HUES64 (cell line): ENCODE data around the gene EDN3. TPM values are rescaled to one million over a fixed set of nuclear protein-coding genes. Genes with fewer than 3 reads are reported as not detected.

Experiments
- H3K27ac ChIP-seq: 2 replicates; pipeline ENCODE4 v1.7.0; 2013; ENCODE audit warnings: low read depth, low read length, inconsistent platforms
- H3K27me3 ChIP-seq: 2 replicates; pipeline ENCODE4 v1.6.1; 2013; ENCODE audit warnings: mild to moderate bottlenecking, low read length; ENCODE audit not compliant: insufficient read depth
- H3K36me3 ChIP-seq: 2 replicates; pipeline ENCODE4 v1.6.1; 2013; ENCODE audit warnings: mild to moderate bottlenecking, low read length; ENCODE audit not compliant: insufficient read depth
- H3K4me1 ChIP-seq: 2 replicates; pipeline ENCODE4 v1.6.1; 2013; ENCODE audit warnings: mild to moderate bottlenecking, low read length, moderate library complexity; ENCODE audit not compliant: insufficient read depth
- H3K4me3 ChIP-seq: 2 replicates; pipeline ENCODE4 v1.5.1; 2013; ENCODE audit warnings: mild to moderate bottlenecking, low read length, moderate library complexity
- H3K9ac ChIP-seq: 2 replicates; pipeline ENCODE4 v1.6.1; 2013; ENCODE audit warnings: mild to moderate bottlenecking, low read depth, low read length
- H3K9me3 ChIP-seq: 2 replicates; pipeline ENCODE4 v1.6.1; 2013; ENCODE audit warnings: low read depth, low read length; ENCODE audit not compliant: insufficient read depth
- whole genome bisulfite sequencing: fragments of 150-250, 120-280 bp; methylation state at CpG from one replicate; pipeline ENCODE4 v1.1.7; 2013; ENCODE audit warnings: missing lambda C conversion rate; 5-methylcytosine and 5-hydroxymethylcytosine counted together
- polyA plus RNA-seq, 2 experiments: library from polyadenylated mRNA; stranded (reverse); fragments of 50-300 nt; gene quantifications; one replicate each; pipeline ENCODE4 v1.2.3, GENCODE V29; 2013

The EDN3 gene
- 0.20 TPM for polyA plus RNA-seq (2013, experiment 1 of 2)
- polyA plus RNA-seq (2013, experiment 2 of 2) = 0.51 TPM

- peak within 1 kb of the TSS; percentile 56; the same call in 1 of the 2 replicates for H3K9ac ChIP-seq
- H3K27me3 ChIP-seq = peaks cover 77% of the 10 kb centered on the region
- WGBS = 2% methylated on average over 74 of the region's 77 CpGs
- peak within 1 kb of the TSS; percentile 57 for H3K4me3 ChIP-seq
- H3K9me3 ChIP-seq = no peaks in the 10 kb centered on the region
- H3K4me1 ChIP-seq = no peaks in the 10 kb centered on the region
- H3K36me3 ChIP-seq = no peaks in the 10 kb centered on the region
- no peak within 1 kb of the TSS for H3K27ac ChIP-seq
Measured at GRCh38 chr20:59300333-59301081, at the start of gene EDN3. Gene EDN3 (plus strand): TSS chr20:59300611. CDS start chr20:59300813, 202 bp downstream.

DNA sequence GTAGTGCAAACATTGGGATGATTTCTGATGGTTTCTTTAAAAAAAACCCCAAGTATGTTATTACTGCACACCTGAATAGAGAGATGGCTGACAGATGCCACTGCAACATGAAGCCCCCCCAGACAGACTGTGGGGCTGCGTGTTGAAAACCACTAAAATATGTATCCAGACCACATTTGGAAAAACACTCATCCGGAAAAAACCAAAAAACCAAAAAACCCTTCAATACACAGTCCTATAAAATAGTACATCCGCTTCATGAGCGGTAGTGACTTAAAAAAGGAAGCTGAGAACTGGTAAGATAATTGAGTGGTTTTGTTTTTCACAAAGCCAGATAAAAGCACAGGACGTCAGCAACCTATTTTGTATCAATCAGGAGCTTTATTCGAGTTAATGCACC is 47.1 kb upstream of the EDN3 start:
- Histone ChIP-seq H3K36me3 (no peaks in the 10 kb centered on the region), H3K27ac (no peak overlapping the region), H3K9ac (no peak overlapping the region), H3K4me1 (no peaks in the 10 kb centered on the region), H3K27me3 (peaks cover 3% of the 10 kb centered on the region; the same call in 1 of the 2 replicates), H3K9me3 (no peaks in the 10 kb centered on the region), H3K4me3 (no peak overlapping the region)
- 86% methylated on average over 6 of the region's 6 CpGs for WGBS

DNA sequence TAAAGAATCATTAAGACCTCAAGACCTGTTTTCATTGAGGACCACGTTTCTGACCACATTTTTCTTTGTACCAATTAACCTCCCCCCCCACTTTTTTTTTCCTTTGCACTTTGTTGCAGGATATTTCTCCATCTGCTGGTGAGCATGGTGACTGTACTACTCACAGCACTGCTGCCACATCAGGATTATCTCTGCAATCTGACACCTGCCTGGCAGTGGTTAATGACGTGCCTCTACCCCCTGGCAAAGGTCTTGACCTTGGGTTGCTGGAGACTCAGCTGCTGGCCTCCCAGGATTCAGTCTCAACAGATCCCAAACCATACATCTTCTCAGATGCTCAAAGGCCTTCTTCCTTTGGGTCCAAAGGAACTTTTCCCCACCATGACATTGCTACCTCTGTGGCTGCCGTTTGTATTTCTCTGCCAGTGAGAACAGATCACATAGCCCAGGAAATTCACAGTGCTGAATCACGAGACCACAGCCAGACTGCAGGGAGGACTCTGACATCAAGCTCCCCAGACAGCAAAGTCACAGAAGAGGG is 46.6 kb upstream of the EDN3 start:
- H3K27ac ChIP-seq = no peak overlapping the region
- H3K36me3 ChIP-seq = no peaks in the 10 kb centered on the region
- no peaks in the 10 kb centered on the region for H3K9me3 ChIP-seq
- peaks cover 4% of the 10 kb centered on the region; the same call in 1 of the 2 replicates for H3K27me3 ChIP-seq
- no peak overlapping the region for H3K4me3 ChIP-seq
- 64% methylated on average over 4 of the region's 4 CpGs for WGBS
- no peaks in the 10 kb centered on the region for H3K4me1 ChIP-seq
- H3K9ac ChIP-seq = no peak overlapping the region

- WGBS = 96% methylated on average over 5 of the region's 5 CpGs
- H3K27me3 ChIP-seq = peaks cover 7% of the 10 kb centered on the region; the same call in 1 of the 2 replicates
Measured at GRCh38 chr20:59255256-59255655, 45.2 kb upstream of the EDN3 start.

GRCh38 chr20:59258221-59258621 is 42.2 kb upstream of the EDN3 start:
- H3K9ac ChIP-seq = no peak overlapping the region
- 96% methylated on average over 2 of the region's 2 CpGs for WGBS
- peaks cover 7% of the 10 kb centered on the region; the same call in 1 of the 2 replicates for H3K27me3 ChIP-seq
- H3K9me3 ChIP-seq = no peaks in the 10 kb centered on the region
- no peak overlapping the region for H3K4me3 ChIP-seq
- no peaks in the 10 kb centered on the region for H3K36me3 ChIP-seq
- no peak overlapping the region for H3K27ac ChIP-seq
- H3K4me1 ChIP-seq = no peaks in the 10 kb centered on the region

More at GRCh38 chr20:59255256-59255655, 45.2 kb upstream of the EDN3 start:
- no peak overlapping the region for H3K9ac ChIP-seq
- H3K27ac ChIP-seq = no peak overlapping the region
- H3K9me3 ChIP-seq = no peaks in the 10 kb centered on the region
- H3K4me1 ChIP-seq = no peaks in the 10 kb centered on the region
- no peak overlapping the region for H3K4me3 ChIP-seq
- H3K36me3 ChIP-seq = no peaks in the 10 kb centered on the region

DNA sequence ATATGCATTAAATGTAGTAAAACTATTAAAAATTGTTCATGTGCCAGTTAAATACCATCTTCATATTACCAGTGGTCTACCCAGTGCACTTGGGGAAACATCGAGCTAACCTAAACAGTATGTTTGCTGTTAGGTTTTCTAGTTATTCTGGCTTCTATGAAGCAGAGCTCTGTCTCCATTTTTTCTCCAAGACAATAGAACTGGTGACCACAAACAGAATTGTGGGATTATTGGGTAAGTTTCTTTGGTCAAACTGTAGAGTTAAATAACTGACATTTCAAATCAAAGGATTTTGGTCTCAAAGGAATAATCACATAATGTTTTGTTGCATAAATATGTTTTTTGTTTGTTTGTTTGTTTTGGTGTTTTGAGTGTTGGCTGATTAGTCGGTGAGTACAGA is 40.5 kb upstream of the EDN3 start:
- H3K27ac ChIP-seq = no peak overlapping the region
- no peaks in the 10 kb centered on the region for H3K4me1 ChIP-seq
- H3K27me3 ChIP-seq = peaks cover 18% of the 10 kb centered on the region
- no peak overlapping the region for H3K9ac ChIP-seq
- H3K4me3 ChIP-seq = no peak overlapping the region
- no peaks in the 10 kb centered on the region for H3K9me3 ChIP-seq
- WGBS = 89% methylated on average over 2 of the region's 2 CpGs
- H3K36me3 ChIP-seq = no peaks in the 10 kb centered on the region

- Histone ChIP-seq H3K4me1 (peaks cover 25% of the 10 kb centered on the region), H3K27ac (no peak overlapping the region)
Measured at GRCh38 chr20:59265298-59265697, 35.1 kb upstream of the EDN3 start.

GRCh38 chr20:59268870-59269269 is 31.5 kb upstream of the EDN3 start:
- H3K36me3 ChIP-seq = no peaks in the 10 kb centered on the region
- peak overlapping the region; percentile 68; the same call in 1 of the 2 replicates for H3K27ac ChIP-seq
- H3K9ac ChIP-seq = no peak overlapping the region
- WGBS = 8% methylated on average over 3 of the region's 3 CpGs
- peaks cover 25% of the 10 kb centered on the region for H3K4me1 ChIP-seq
- H3K27me3 ChIP-seq = peaks cover 16% of the 10 kb centered on the region
- H3K9me3 ChIP-seq = no peaks in the 10 kb centered on the region
- no peak overlapping the region for H3K4me3 ChIP-seq

More at GRCh38 chr20:59265298-59265697, 35.1 kb upstream of the EDN3 start:
- H3K36me3 ChIP-seq = no peaks in the 10 kb centered on the region
- H3K9ac ChIP-seq = no peak overlapping the region
- peaks cover 21% of the 10 kb centered on the region for H3K27me3 ChIP-seq
- H3K4me3 ChIP-seq = no peak overlapping the region
- H3K9me3 ChIP-seq = no peaks in the 10 kb centered on the region

- 41% methylated on average over 3 of the region's 4 CpGs for WGBS
- H3K4me1 ChIP-seq = peaks cover 25% of the 10 kb centered on the region
- no peak overlapping the region for H3K9ac ChIP-seq
- H3K9me3 ChIP-seq = no peaks in the 10 kb centered on the region
- H3K27ac ChIP-seq = no peak overlapping the region; the same call in 1 of the 2 replicates
- peaks cover 13% of the 10 kb centered on the region for H3K27me3 ChIP-seq
- no peak overlapping the region for H3K4me3 ChIP-seq
- H3K36me3 ChIP-seq = no peaks in the 10 kb centered on the region
Measured at GRCh38 chr20:59269411-59270025, 30.9 kb upstream of the EDN3 start.

DNA sequence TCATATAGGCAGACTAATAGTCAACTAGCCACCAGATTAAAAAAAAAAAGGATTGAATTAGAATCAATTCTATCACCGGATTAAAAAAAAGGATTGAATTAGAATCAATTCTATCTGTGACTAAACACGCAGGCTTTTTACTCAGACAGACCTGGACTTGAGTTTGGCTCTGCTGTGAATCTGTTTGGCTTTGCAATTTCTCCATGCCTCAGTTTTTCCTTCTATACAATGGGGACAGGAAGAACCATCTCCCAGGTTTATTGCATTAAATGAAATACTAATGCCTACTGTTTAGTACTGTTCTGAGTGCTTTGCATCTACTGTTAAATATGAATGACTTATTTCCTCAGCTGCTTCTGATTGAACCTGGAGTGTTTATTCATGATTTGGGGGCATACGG is 30.0 kb upstream of the EDN3 start:
- WGBS = 75% methylated on average over 2 of the region's 3 CpGs
- Histone ChIP-seq H3K9me3 (no peaks in the 10 kb centered on the region), H3K27ac (no peak overlapping the region), H3K36me3 (no peaks in the 10 kb centered on the region), H3K4me1 (peaks cover 25% of the 10 kb centered on the region), H3K9ac (no peak overlapping the region), H3K27me3 (peaks cover 9% of the 10 kb centered on the region; the same call in 1 of the 2 replicates), H3K4me3 (no peak overlapping the region)

- Histone ChIP-seq H3K4me3 (no peak overlapping the region), H3K9ac (no peak overlapping the region), H3K36me3 (no peaks in the 10 kb centered on the region), H3K4me1 (peaks cover 14% of the 10 kb centered on the region), H3K27me3 (peaks cover 3% of the 10 kb centered on the region; the same call in 1 of the 2 replicates), H3K9me3 (no peaks in the 10 kb centered on the region), H3K27ac (no peak overlapping the region)
- WGBS = 94% methylated on average over 11 of the region's 11 CpGs
Measured at GRCh38 chr20:59273739-59274357, 26.6 kb upstream of the EDN3 start.
